ENCODE results near the gene NLK. TPM values are rescaled to one million over a fixed set of nuclear protein-coding genes. Genes with fewer than 3 reads are reported as not detected.

NLK gene
- total RNA-seq, 1 donor from 2014 or later, result 11.8 TPM

- Mint-ChIP-seq H3K27me3 (ENCODE audit: low read depth) (no peaks in the 10 kb centered on the region), H3K9me3 (ENCODE audit: low read depth) (no peaks in the 10 kb centered on the region), H3K36me3 (ENCODE audit: low read depth) (no peaks in the 10 kb centered on the region), H3K27ac (ENCODE audit: unreplicated experiment) (no peak overlapping the region), H3K4me3 (ENCODE audit: unreplicated experiment) (no peak overlapping the region), H3K4me1 (ENCODE audit: low read depth) (no peaks in the 10 kb centered on the region)
- DNase-seq (ENCODE audit: low spot score), result no peak
- no peak for TF ChIP-seq CTCF (IDR thresholded peaks at IDR 0.05)
Observed at GRCh38 chr17:28221751-28222414, 179.4 kb downstream of the NLK start.

- no peak for TF ChIP-seq CTCF (IDR thresholded peaks at IDR 0.05)
- Mint-ChIP-seq H3K4me3 (ENCODE audit: unreplicated experiment) (no peak overlapping the region), H3K4me1 (ENCODE audit: low read depth) (peaks cover 12% of the 10 kb centered on the region), H3K9me3 (ENCODE audit: low read depth) (no peaks in the 10 kb centered on the region), H3K27me3 (ENCODE audit: low read depth) (peaks cover 13% of the 10 kb centered on the region), H3K36me3 (ENCODE audit: low read depth) (no peaks in the 10 kb centered on the region), H3K27ac (ENCODE audit: unreplicated experiment) (no peak overlapping the region)
- DNase-seq (ENCODE audit: low spot score), result no peak
Observed at GRCh38 chr17:28225271-28225670, 182.8 kb downstream of the NLK start.

DNA sequence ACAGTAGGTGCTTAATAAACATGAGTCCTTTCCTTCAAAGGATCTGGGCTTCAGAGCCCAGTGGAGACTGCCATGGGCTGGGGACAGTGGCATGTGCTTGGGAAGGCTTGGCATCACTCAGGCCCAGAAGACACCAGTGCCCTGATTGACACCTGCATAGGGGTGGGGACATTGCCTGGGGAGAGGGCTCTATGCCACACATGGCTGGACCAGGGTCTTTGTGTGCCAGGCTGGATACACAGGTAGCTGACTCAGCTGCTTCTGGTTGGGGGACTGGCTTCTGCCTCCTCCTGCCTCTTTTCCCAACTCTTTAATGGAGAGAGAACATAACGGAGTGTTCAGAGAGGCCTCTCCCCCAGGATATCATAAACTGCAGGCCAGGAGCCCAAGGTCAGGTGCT is 183.4 kb downstream of the NLK start:
- no peak for TF ChIP-seq CTCF (IDR thresholded peaks at IDR 0.05)
- DNase-seq (ENCODE audit: low spot score), result no peak
- Mint-ChIP-seq H3K27me3 (ENCODE audit: low read depth) (peaks cover 17% of the 10 kb centered on the region), H3K27ac (ENCODE audit: unreplicated experiment) (no peak overlapping the region), H3K36me3 (ENCODE audit: low read depth) (no peaks in the 10 kb centered on the region), H3K4me3 (ENCODE audit: unreplicated experiment) (no peak overlapping the region), H3K9me3 (ENCODE audit: low read depth) (no peaks in the 10 kb centered on the region), H3K4me1 (ENCODE audit: low read depth) (peaks cover 12% of the 10 kb centered on the region)

DNA sequence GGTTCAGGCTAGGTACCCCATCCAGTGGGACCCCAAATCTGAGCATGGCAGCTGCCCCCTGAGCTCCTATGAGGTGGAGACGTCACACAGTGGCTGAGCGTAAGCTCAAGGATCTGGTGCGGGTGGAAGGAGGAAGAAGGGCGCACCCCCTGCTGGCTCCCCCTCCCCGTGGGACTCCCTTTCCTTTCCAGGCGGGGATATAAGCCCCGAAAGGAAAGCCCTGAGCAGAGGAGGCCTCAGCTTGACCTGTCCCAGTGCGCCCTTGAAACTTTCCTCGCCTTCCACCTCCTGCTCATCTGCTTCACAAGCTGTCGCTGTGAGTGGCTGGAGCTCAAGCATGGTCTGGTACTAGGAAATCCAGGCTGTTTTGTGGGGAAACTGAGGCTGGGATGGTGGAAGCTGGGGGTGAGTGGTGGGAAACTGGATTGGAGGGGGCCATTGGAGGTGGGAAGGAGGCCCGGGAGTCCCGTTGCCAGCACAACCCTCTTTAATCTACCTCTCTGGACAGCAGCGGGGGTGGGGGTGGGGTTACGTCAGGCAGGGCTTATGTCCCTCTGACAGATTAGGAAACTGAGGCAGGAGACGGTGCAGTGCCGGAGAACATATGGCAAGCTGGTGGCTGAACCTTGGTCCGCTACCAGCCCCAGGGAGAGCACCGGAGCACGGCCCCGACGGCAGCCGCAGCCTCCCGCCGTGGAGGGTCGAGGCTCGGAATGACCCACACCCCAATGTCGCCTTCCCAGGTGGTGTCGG is 184.3 kb downstream of the NLK start:
- no peak for DNase-seq (ENCODE audit: low spot score)
- Mint-ChIP-seq H3K4me3 (ENCODE audit: unreplicated experiment) (no peak overlapping the region), H3K4me1 (ENCODE audit: low read depth) (peaks cover 12% of the 10 kb centered on the region)

More for the DNA sequence above, 184.3 kb downstream of the NLK start:
- no peaks in the 10 kb centered on the region for H3K36me3 Mint-ChIP-seq (ENCODE audit: low read depth)
- no peak overlapping the region for H3K27ac Mint-ChIP-seq (ENCODE audit: unreplicated experiment)
- peaks cover 17% of the 10 kb centered on the region for H3K27me3 Mint-ChIP-seq (ENCODE audit: low read depth)
- H3K9me3 Mint-ChIP-seq (ENCODE audit: low read depth), result no peaks in the 10 kb centered on the region
- no peak for TF ChIP-seq CTCF (IDR thresholded peaks at IDR 0.05)

Data from chondrocyte (in vitro differentiated cells).